Psoas muscle (tissue), 8 donors: Measurements from ENCODE around the gene MYO1D. TPM values are rescaled to one million over a fixed set of nuclear protein-coding genes. Genes with fewer than 3 reads are reported as not detected.

ENCODE experiments used
- ATAC-seq, 4 donors: fragments of 200-7000 bp; cut with Tn5 transposase; one replicate each; pipeline ENCODE4 v1.9.1; 2020; ENCODE audit warnings: moderate library complexity in 3 of 4, mild to moderate bottlenecking in 2 of 4
- DNase-seq, 2 donors: peaks; one replicate each; pipeline ENCODE4 v3.0.0-alpha.2; 2020
- H3K27ac ChIP-seq: fragments of 200-600 bp; one replicate; pipeline ENCODE4 v1.8.0; 2022
- H3K27me3 ChIP-seq, 3 donors: fragments of 200-600 bp in 1 of 3; one replicate each; pipeline versions ENCODE4 v1.6.1 to v1.8.0; 2013 to 2022; ENCODE audit warnings: low read length in 2 of 3, mild to moderate bottlenecking in 2 of 3, moderate library complexity in 1 of 3; ENCODE audit not compliant: insufficient read depth in 3 of 3
- H3K36me3 ChIP-seq, 2 donors: fragments of 200-600 bp in 1 of 2; one replicate each; pipeline versions ENCODE4 v1.6.1 to v1.8.0; 2013 to 2022; ENCODE audit warnings: low read depth in 1 of 2, mild to moderate bottlenecking in 1 of 2, moderate library complexity in 1 of 2; ENCODE audit not compliant: insufficient read depth in 1 of 2
- H3K4me1 ChIP-seq: fragments of 200-600 bp; one replicate; pipeline ENCODE4 v1.8.0; 2022
- H3K4me3 ChIP-seq: fragments of 200-600 bp; one replicate; pipeline ENCODE4 v1.8.0; 2022; ENCODE audit warnings: mild to moderate bottlenecking
- H3K9me3 ChIP-seq: fragments of 200-600 bp; one replicate; pipeline ENCODE4 v1.8.0; 2022
- WGBS, 3 donors: extraction: QIAGEN DNeasy Blood & Tissue Kit; methylation state at CpG; one replicate each; pipeline versions ENCODE4 v1.1.6 to v1.1.7; 2013; 5-methylcytosine and 5-hydroxymethylcytosine counted together
- intact Hi-C, 2 donors: fragments of 100-400 bp; cut with DNase I; formaldehyde crosslinking; loops; one replicate each; pipeline versions ENCODE4 v1.11.0 to v1.14.2; 2022
- polyA plus RNA-seq, 3 donors: library from polyadenylated mRNA; stranded (reverse); fragments of 200-250 nt; gene quantifications; one replicate each; pipeline ENCODE4 v1.2.3, GENCODE V29; 2013
- total RNA-seq, 4 donors: library from RNA; stranded (reverse); fragmentation: NEBNext Ultra II Directional in 2 of 4; extraction: Animal tissue kit (Norgen Biotek cat#: 25700) in 2 of 4; gene quantifications; one replicate each; pipeline versions ENCODE4 v1.2.1 to v1.2.4, GENCODE V29; 2021 to 2023
- TF ChIP-seq, protein P1 (sequence below): fragments of 200-600 bp; IDR thresholded peaks from one replicate; pipeline ENCODE4 v1.8.0; 2022; ENCODE audit warnings: antibody characterized with exemption
- donor health status: healthy with polysubstance abuse.
- donor health status: DM: no; HTN: no; CAD: no; lungs with moderate emphysema.
- donor health status: Bipolar disorder and iron deficiency.
- donor health status: healthy.
- donor health status: DM: yes; HTN: yes; CAD: no.
- donor health status: DM: no; HTN: no; CAD: no.
- donor health status: DM: no; HTN: no; CAD: no.
- donor health status: DM: yes; HTN: yes; CAD: no.

The MYO1D gene
- total and polyA plus RNA-seq, 7 donors, result 1.8 to 5.9 (median 4.1) TPM

DNA sequence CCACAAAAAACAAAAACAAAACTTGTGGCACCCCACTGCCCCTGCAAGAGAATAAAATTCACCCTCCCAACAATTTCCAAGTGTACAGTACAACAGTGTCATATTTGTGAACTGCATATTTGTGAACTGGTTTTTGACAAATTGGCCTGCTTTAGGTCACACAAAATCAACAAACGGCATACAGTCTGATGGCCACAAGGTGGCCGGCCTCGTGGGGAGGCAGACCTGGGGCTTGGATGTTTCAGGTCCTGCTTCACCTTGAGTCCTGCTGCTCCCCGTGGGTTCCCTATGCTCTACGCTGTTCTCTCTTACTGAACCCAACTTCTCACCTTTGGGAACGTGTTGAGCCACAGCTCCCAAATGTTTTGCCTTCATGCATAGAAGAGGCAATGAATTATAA lies 287.9 kb downstream of the MYO1D start:
- WGBS, 3 donors, result 83 to 85% (median 83%) methylated on average over 6 of the region's 6 CpGs
- intact Hi-C loops, result no loop called here

DNA sequence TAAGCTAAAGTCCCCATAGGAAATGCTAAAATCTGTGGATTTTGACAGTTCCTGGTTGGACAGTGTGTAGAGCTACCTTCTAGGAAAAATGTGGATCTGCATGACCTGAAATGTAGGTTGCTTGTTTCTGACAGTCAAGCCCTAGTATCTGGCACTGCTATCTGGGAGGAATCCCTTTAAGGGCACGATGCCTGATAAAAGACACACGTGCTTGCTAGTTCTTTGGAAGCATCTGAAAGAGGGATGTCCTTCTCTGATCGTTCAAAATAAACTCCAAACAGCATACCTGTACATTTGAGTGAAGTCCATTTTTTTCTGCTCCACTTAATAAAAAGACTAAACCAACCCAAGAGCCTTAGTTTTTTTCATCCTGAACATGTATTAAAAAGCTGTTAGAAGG lies 288.8 kb downstream of the MYO1D start:
- no peaks in the 10 kb centered on the region for H3K36me3 ChIP-seq
- peaks cover 5% of the 10 kb centered on the region for H3K9me3 ChIP-seq
- WGBS, 3 donors, result 22 to 30% (median 28%) methylated on average over 3 of the region's 3 CpGs
- TF ChIP-seq, protein P1, sequence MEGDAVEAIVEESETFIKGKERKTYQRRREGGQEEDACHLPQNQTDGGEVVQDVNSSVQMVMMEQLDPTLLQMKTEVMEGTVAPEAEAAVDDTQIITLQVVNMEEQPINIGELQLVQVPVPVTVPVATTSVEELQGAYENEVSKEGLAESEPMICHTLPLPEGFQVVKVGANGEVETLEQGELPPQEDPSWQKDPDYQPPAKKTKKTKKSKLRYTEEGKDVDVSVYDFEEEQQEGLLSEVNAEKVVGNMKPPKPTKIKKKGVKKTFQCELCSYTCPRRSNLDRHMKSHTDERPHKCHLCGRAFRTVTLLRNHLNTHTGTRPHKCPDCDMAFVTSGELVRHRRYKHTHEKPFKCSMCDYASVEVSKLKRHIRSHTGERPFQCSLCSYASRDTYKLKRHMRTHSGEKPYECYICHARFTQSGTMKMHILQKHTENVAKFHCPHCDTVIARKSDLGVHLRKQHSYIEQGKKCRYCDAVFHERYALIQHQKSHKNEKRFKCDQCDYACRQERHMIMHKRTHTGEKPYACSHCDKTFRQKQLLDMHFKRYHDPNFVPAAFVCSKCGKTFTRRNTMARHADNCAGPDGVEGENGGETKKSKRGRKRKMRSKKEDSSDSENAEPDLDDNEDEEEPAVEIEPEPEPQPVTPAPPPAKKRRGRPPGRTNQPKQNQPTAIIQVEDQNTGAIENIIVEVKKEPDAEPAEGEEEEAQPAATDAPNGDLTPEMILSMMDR, result no peak
- no peak for ATAC-seq
- no peaks in the 10 kb centered on the region for H3K27me3 ChIP-seq
- no peaks in the 10 kb centered on the region for H3K4me1 ChIP-seq
- intact Hi-C loops, result no loop called here
- no peak for DNase-seq
- no peak overlapping the region for H3K4me3 ChIP-seq
- no peak overlapping the region for H3K27ac ChIP-seq

More for the DNA sequence above, 287.9 kb downstream of the MYO1D start:
- no peak overlapping the region for H3K27ac ChIP-seq
- TF ChIP-seq, protein P1, result no peak
- H3K27me3 ChIP-seq, result no peaks in the 10 kb centered on the region
- no peaks in the 10 kb centered on the region for H3K4me1 ChIP-seq
- no peaks in the 10 kb centered on the region for H3K36me3 ChIP-seq
- H3K9me3 ChIP-seq, result no peaks in the 10 kb centered on the region
- H3K4me3 ChIP-seq, result no peak overlapping the region
- DNase-seq, result no peak
- no peak for ATAC-seq

GRCh38 chr17:32586666-32587065 lies 290.3 kb downstream of the MYO1D start:
- ATAC-seq (no peak), DNase-seq (no peak)
- 77 to 80% (median 79%) methylated on average over 2 of the region's 2 CpGs for WGBS, 3 donors

DNA sequence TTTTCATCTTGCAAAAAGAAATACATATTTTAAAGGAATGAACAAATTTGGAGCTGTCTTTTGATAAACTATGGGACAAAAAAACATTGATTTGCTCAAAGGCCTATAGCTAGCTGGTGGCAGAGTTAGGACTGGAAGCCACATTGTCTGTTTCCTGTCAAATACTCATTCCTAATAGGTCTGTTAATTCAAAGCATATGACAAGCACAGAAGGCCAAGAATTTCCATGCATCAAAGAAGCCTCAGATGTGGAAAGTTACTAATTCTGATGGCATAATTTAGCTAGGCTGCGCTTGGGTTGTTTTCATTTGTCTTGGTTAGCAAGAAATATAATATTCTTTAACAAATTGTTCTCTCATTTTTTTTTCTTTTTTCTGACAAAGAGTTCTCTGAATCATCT lies 292.1 kb downstream of the MYO1D start:
- no peak for DNase-seq
- no peaks in the 10 kb centered on the region for H3K36me3 ChIP-seq
- intact Hi-C loops, result no loop called here
- TF ChIP-seq, protein P1, result no peak
- no peaks in the 10 kb centered on the region for H3K4me1 ChIP-seq
- no peak for ATAC-seq
- H3K4me3 ChIP-seq, result no peak overlapping the region
- no peak overlapping the region for H3K27ac ChIP-seq
- 88 to 97% (median 95%) methylated on average over 1 of the region's 1 CpG for WGBS, 3 donors
- H3K9me3 ChIP-seq, result peaks cover 8% of the 10 kb centered on the region
- no peaks in the 10 kb centered on the region for H3K27me3 ChIP-seq

More at GRCh38 chr17:32586666-32587065, 290.3 kb downstream of the MYO1D start:
- Histone ChIP-seq H3K9me3 (peaks cover 8% of the 10 kb centered on the region), H3K36me3 (no peaks in the 10 kb centered on the region), H3K27me3 (no peaks in the 10 kb centered on the region), H3K4me1 (no peaks in the 10 kb centered on the region), H3K4me3 (no peak overlapping the region), H3K27ac (no peak overlapping the region)
- intact Hi-C loops, result no loop called here
- TF ChIP-seq, protein P1, result no peak

DNA sequence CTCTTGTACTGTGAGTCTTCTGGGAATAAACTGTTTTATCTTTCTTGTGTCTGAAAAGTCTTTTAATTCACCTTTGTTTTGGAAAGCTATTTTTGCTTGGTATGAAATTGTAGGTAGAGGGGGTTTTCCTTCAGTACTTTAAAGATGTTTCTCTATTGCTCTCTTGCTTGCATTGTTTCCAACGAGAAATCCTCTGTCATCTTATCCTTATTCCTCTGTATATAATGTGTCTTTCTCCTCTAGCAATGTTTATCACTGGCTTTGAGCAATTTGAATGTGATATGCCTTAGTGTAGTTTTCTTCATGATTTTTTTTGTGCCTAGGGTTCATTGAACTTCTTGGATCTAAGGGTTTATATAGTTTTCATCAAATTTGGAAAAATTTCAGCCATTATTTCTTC lies 293.9 kb downstream of the MYO1D start:
- peaks cover 8% of the 10 kb centered on the region for H3K9me3 ChIP-seq
- H3K4me1 ChIP-seq, result no peaks in the 10 kb centered on the region
- ATAC-seq (no peak), DNase-seq (no peak)
- 84 to 96% (median 90%) methylated on average over 1 of the region's 1 CpG for WGBS, 3 donors
- H3K27me3 ChIP-seq, result no peaks in the 10 kb centered on the region
- TF ChIP-seq, protein P1, result no peak
- H3K4me3 ChIP-seq, result no peak overlapping the region
- no peak overlapping the region for H3K27ac ChIP-seq
- no peaks in the 10 kb centered on the region for H3K36me3 ChIP-seq
- intact Hi-C loops, result no loop called here
